Esophagus squamous epithelium (tissue), 5 donors: ENCODE results near the gene CHI3L1. TPM values are rescaled to one million over a fixed set of nuclear protein-coding genes. Genes with fewer than 3 reads are reported as not detected.
A peak's percentile ranks its signal among the peaks of the same experiment; 100 is the strongest.

Experiments used
- DNase-seq: peaks from one replicate; lab custom pipeline; 2025; lab: John Stamatoyannopoulos, UW
- H3K27ac ChIP-seq, 4 donors: fragments of 200-600 bp; sonication (generic); one replicate each; pipeline ENCODE4 v1.5.1; 2016 to 2019; ENCODE audit warnings: mild to moderate bottlenecking in 1 of 4
- H3K27me3 ChIP-seq, 4 donors: fragments of 200-600 bp; sonication (generic); 1 replicate in 3 of 4; 2 replicates in 1 of 4; pipeline versions ENCODE4 v1.5.1 to v1.6.0; 2017 to 2021; ENCODE audit warnings: antibody characterized with exemption in 1 of 4
- H3K36me3 ChIP-seq, 3 donors: fragments of 200-600 bp; sonication (generic); one replicate each; pipeline ENCODE4 v1.5.1; 2016 to 2019
- H3K4me1 ChIP-seq, 3 donors: fragments of 200-600 bp; sonication (generic); one replicate each; pipeline ENCODE4 v1.5.1; 2017 to 2019
- H3K4me3 ChIP-seq, 4 donors: fragments of 200-600 bp; sonication (generic); 1 replicate in 3 of 4; 2 replicates in 1 of 4; pipeline ENCODE4 v1.5.1; 2016 to 2019; ENCODE audit warnings: mild to moderate bottlenecking in 2 of 4, moderate library complexity in 1 of 4
- H3K9me3 ChIP-seq, 3 donors: fragments of 200-600 bp; sonication (generic); one replicate each; pipeline ENCODE4 v1.5.1; 2016 to 2019
- POLR2A ChIP-seq, 4 donors: fragments of 450-650 bp; IDR thresholded peaks; one replicate each; pipeline ENCODE4 v1.6.1; 2017; ENCODE audit warnings: antibody characterized with exemption in 4 of 4, mild to moderate bottlenecking in 4 of 4, moderate library complexity in 3 of 4
- WGBS, 2 donors: methylation state at CpG; one replicate each; pipeline ENCODE4 v1.1.5; 2018; 5-methylcytosine and 5-hydroxymethylcytosine counted together
- intact Hi-C: fragments of 100-400 bp; cut with DNase I; formaldehyde crosslinking; loops from one replicate; pipeline ENCODE4 v1.15.0; 2022
- total RNA-seq, 4 donors: library from RNA; depleted of rRNA; stranded (reverse); fragments of >200 nt; gene quantifications; one replicate each; pipeline ENCODE4 v1.1.0, GENCODE V29; 2016
- TF ChIP-seq, protein P1 (sequence below), 6 experiments: fragments of 450-650 bp in 4 of 6; fragments of 200-600 bp in 2 of 6; sonication (generic) in 2 of 6; IDR thresholded peaks; one replicate each; pipeline ENCODE4 v1.5.1; 2016 to 2019; ENCODE audit warnings: antibody characterized with exemption in 6 of 6, mild to moderate bottlenecking in 4 of 6, moderate library complexity in 4 of 6
- donor health status: DM: yes; HTN: yes; CAD: no.

CHI3L1 gene
- total RNA-seq, 4 donors from 2014 or later: 0.38 to 10.9 (median 9.1) TPM

DNA sequence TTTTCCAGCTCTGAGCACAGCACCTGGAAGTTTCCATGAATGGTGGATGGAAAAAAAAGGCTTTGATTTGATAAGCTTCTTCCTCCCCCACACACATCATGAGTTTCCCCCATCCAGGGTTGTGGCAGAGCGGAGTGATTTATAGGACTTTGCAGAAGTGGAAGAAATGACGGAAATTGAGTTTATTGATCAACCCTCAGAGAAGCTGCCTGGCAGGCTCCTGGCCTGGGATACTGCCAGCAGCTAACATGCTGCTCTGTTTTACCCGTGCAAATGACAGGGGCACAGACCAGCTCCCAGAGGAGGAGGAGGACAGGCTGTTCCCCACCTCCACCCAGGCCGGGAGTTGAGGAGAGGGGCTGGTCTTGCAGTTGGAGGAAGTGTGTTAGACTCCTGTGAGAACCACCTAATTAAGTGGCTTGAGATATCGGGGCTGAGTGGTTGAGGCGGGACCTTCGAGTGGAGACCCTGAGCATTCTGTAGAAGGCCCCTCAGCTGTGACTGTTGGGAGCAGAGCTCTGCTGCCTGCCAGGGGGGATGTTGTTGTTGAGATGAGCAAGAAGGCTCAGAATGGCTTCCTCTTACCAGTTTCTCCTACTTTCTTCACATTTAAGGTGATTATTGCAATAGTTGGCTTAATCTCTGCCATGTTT, 37.2 kb downstream of the CHI3L1 start:
- DNase-seq: no peak
- Histone ChIP-seq H3K4me1 (peaks cover 0 to 19% (median 0%) of the 10 kb centered on the region in 3 donors), H3K27me3 (no peaks in the 10 kb centered on the region), H3K27ac (no peak overlapping the region), H3K36me3 (no peaks in the 10 kb centered on the region), H3K4me3 (no peak overlapping the region), H3K9me3 (no peaks in the 10 kb centered on the region)
- TF ChIP-seq, protein P1, sequence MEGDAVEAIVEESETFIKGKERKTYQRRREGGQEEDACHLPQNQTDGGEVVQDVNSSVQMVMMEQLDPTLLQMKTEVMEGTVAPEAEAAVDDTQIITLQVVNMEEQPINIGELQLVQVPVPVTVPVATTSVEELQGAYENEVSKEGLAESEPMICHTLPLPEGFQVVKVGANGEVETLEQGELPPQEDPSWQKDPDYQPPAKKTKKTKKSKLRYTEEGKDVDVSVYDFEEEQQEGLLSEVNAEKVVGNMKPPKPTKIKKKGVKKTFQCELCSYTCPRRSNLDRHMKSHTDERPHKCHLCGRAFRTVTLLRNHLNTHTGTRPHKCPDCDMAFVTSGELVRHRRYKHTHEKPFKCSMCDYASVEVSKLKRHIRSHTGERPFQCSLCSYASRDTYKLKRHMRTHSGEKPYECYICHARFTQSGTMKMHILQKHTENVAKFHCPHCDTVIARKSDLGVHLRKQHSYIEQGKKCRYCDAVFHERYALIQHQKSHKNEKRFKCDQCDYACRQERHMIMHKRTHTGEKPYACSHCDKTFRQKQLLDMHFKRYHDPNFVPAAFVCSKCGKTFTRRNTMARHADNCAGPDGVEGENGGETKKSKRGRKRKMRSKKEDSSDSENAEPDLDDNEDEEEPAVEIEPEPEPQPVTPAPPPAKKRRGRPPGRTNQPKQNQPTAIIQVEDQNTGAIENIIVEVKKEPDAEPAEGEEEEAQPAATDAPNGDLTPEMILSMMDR (IDR thresholded peaks at IDR 0.05): no peak
- no peak for TF ChIP-seq POLR2A (IDR thresholded peaks at IDR 0.05)
- WGBS, 2 donors: 76 to 79% methylated on average over 6 of the region's 7 CpGs
- intact Hi-C loops: no loop called here

GRCh38 chr1:203148579-203148978, 37.9 kb downstream of the CHI3L1 start:
- H3K36me3 ChIP-seq: no peaks in the 10 kb centered on the region
- no peaks in the 10 kb centered on the region for H3K9me3 ChIP-seq
- intact Hi-C loops: no loop called here
- H3K27ac ChIP-seq: no peak overlapping the region
- H3K4me3 ChIP-seq: no peak overlapping the region
- peaks cover 0 to 13% (median 0%) of the 10 kb centered on the region in 3 donors for H3K4me1 ChIP-seq
- WGBS, 2 donors: 90 to 91% methylated on average over 10 to 11 of the region's 12 CpGs
- H3K27me3 ChIP-seq: no peaks in the 10 kb centered on the region
- TF ChIP-seq, protein P1 (IDR thresholded peaks at IDR 0.05): no peak
- no peak for TF ChIP-seq POLR2A (IDR thresholded peaks at IDR 0.05)
- no peak for DNase-seq

- intact Hi-C loops: no loop called here
- Histone ChIP-seq H3K4me3 (no peak overlapping the region), H3K36me3 (no peaks in the 10 kb centered on the region), H3K9me3 (no peaks in the 10 kb centered on the region), H3K4me1 (peaks cover 0 to 12% (median 0%) of the 10 kb centered on the region in 3 donors), H3K27ac (no peak overlapping the region), H3K27me3 (no peaks in the 10 kb centered on the region)
- no peak for DNase-seq
- WGBS, 2 donors: 85 to 86% methylated on average over 4 to 5 of the region's 5 CpGs
- TF ChIP-seq, protein P1 (IDR thresholded peaks at IDR 0.05): peak in 4 of 6 experiments; percentile 19 to 58 (median 28)
- TF ChIP-seq POLR2A (IDR thresholded peaks at IDR 0.05): no peak
Measured at GRCh38 chr1:203148127-203148526, 38.4 kb downstream of the CHI3L1 start.

- Histone ChIP-seq H3K4me1 (peaks cover 0 to 6% (median 0%) of the 10 kb centered on the region in 3 donors), H3K9me3 (no peaks in the 10 kb centered on the region), H3K27me3 (no peaks in the 10 kb centered on the region), H3K4me3 (no peak overlapping the region), H3K36me3 (no peaks in the 10 kb centered on the region), H3K27ac (no peak overlapping the region)
- intact Hi-C loops: no loop called here
- 75 to 76% methylated on average over 5 of the region's 5 CpGs for WGBS, 2 donors
- DNase-seq: no peak
- no peak for TF ChIP-seq POLR2A (IDR thresholded peaks at IDR 0.05)
- TF ChIP-seq, protein P1 (IDR thresholded peaks at IDR 0.05): no peak
Measured at GRCh38 chr1:203147376-203147775, 39.1 kb downstream of the CHI3L1 start.

GRCh38 chr1:203146537-203146936, 40.0 kb downstream of the CHI3L1 start:
- DNase-seq: no peak
- TF ChIP-seq, protein P1 (IDR thresholded peaks at IDR 0.05): no peak
- no peak for TF ChIP-seq POLR2A (IDR thresholded peaks at IDR 0.05)
- no peak overlapping the region for H3K27ac ChIP-seq
- H3K27me3 ChIP-seq: no peaks in the 10 kb centered on the region
- no peaks in the 10 kb centered on the region for H3K4me1 ChIP-seq
- intact Hi-C loops: no loop called here
- 81 to 88% methylated on average over 7 of the region's 7 CpGs for WGBS, 2 donors
- H3K4me3 ChIP-seq: no peak overlapping the region
- no peaks in the 10 kb centered on the region for H3K36me3 ChIP-seq
- H3K9me3 ChIP-seq: no peaks in the 10 kb centered on the region
